GM20000 (cell line): ENCODE results near the gene ACADVL.

Source experiments
- DNase-seq: peaks from one replicate; pipeline ENCODE4 v3.0.0; 2012; ENCODE audit warnings: low spot score
- TF ChIP-seq, protein P1 (sequence below): IDR thresholded peaks from 2 replicates; pipeline ENCODE4 v1.5.1; 2012; ENCODE audit warnings: mild to moderate bottlenecking, control low read depth; ENCODE audit errors: extremely low read depth, missing control alignments

ACADVL gene

DNA sequence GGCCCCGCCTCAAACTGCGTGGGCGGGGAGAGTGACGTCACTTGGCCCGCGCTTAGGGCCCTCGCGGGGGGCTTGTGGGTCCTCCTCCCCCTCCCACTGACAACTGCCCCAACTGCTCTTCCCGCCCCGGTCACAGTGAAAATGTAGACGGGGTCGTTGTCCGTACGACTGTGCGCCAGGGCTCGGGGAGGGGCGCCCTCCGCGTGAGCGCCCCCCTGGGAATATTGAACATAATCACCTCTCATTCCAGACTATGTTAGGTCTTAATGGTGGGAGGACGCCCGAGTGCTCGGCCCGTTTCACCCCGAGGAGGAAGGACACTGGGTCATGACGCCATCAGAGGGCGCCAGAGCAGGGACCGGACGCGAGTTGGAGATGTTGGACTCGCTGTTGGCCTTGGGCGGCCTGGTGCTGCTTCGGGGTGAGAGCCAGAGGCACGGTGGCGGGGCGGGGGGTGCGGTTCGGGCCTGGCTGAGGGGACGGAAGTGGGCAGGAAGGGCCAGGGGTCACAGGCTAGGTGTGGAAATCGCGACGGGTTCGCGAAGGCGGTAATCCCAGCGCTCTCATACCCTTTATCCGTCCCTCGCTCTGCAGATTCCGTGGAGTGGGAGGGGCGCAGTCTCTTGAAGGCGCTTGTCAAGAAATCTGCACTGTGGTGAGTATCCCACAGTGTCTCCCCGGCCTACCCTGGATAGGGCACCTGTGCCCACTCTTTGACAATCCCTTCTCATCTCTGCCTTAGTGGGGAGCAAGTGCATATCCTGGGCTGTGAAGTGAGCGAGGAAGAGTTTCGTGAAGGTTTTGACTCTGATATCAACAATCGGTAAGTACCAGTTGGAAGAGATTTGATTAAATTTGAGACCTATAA is 32.7 kb downstream of the ACADVL start, which contains the start of gene ELP5:
Gene ELP5, plus strand, starts transcription at position 40 of the 868 bp plus-strand sequence. Its CDS starts 336 bp downstream, at position 376.
- DNase-seq: peak; percentile 91
- TF ChIP-seq, protein P1, sequence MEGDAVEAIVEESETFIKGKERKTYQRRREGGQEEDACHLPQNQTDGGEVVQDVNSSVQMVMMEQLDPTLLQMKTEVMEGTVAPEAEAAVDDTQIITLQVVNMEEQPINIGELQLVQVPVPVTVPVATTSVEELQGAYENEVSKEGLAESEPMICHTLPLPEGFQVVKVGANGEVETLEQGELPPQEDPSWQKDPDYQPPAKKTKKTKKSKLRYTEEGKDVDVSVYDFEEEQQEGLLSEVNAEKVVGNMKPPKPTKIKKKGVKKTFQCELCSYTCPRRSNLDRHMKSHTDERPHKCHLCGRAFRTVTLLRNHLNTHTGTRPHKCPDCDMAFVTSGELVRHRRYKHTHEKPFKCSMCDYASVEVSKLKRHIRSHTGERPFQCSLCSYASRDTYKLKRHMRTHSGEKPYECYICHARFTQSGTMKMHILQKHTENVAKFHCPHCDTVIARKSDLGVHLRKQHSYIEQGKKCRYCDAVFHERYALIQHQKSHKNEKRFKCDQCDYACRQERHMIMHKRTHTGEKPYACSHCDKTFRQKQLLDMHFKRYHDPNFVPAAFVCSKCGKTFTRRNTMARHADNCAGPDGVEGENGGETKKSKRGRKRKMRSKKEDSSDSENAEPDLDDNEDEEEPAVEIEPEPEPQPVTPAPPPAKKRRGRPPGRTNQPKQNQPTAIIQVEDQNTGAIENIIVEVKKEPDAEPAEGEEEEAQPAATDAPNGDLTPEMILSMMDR: peak; percentile 16

DNA sequence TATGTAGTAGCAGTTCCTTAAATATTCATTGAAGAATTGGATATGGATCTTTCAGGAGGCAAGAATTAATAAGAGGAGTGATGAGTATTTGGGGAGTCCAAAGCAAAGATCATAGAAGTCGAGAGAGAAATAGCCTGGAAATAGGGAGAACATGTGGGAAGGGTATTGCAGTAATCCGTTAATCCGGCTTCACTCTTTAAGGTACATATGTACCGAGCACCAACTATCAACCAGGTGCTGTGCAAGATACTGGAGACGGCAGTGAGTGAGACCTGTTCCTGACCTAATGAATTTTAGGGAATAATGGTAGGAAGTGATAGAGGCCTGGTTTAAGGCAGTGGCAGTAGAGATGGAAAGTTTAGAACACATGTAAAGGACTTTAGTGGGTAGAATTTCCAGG is 33.3 kb downstream of the ACADVL start:
- DNase-seq: no peak
- TF ChIP-seq, protein P1: no peak

DNA sequence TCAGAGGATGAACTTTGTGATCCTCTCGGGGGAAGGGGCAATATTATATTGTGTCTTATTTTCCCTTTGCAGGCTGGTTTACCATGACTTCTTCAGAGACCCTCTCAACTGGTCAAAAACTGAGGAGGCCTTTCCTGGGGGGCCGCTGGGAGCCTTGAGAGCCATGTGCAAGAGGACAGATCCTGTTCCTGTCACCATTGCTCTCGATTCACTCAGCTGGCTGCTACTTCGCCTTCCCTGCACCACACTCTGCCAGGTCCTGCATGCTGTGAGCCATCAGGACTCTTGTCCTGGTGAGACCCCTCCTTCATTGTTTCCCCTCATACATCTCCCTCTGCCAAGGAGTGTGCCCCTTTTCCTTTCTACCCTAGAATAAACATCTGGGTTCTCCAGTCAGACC is 34.8 kb downstream of the ACADVL start:
- TF ChIP-seq, protein P1: no peak
- no peak for DNase-seq

DNA sequence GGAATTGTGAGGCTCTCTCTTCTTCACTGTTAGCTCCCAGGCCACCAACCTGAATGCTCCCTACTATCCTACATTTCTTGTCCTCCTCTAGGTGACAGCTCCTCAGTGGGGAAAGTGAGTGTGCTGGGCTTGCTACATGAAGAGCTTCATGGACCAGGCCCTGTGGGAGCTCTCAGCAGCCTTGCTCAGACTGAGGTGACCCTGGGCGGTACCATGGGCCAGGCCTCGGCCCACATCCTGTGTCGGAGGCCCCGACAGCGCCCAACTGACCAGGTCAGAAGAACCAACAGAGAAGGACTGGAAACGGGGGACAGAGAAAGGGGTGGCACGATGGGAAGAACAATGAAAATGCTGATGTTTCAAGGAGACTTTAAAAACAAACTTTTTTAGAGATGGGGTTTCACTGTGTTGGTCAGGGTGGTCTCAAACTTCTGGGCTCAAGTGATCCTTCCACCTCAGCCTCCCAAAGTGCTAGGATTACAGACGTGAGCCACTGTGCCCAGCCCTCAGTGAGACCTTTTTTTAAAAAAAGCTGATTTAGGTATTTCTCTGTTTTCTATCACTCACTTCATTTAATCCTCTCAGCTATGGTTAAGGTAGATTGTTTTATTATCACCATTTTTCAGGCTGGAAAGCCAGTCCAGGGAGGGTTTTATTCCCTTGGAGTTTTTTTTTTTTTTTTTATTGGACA is 37.2 kb downstream of the ACADVL start:
- TF ChIP-seq, protein P1: no peak
- no peak for DNase-seq

DNA sequence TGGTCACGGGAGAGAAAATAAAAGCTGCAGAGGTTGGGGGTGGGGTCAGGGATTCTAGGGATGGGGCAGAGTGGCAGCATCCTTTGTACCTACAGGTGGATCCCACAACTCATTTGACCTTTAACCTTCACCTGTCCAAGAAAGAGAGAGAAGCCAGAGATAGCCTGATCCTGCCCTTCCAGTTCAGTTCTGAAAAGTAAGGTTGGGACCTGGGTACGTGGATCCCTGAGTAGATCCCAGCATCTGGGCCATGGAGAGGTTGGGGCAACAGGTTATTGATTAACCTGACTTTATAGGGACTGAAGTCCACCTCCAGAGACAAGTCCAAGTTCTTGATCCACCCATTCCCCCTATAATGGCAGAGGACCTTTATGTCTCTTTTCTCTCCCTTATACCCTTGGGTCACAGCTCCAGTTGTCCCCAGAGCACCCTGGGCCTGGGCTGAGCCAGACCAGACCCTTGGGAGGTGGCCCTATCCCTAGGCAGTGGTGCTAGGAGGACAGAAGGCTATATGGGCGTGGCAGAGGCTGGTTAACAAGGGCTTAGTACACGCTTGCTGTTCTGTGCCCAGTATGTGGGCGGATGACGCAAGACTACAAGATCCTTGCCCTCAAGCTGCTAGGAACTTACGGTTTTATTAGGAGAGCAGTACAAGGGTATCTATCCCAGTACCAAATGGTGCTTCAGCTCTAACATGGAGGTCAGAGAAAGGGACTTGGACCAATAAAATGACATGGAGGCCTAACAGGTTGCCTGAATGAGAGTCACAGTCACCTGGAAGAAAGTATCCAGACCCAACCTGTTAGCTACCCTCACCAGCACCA is 39.2 kb downstream of the ACADVL start:
- TF ChIP-seq, protein P1: no peak
- DNase-seq: no peak

DNA sequence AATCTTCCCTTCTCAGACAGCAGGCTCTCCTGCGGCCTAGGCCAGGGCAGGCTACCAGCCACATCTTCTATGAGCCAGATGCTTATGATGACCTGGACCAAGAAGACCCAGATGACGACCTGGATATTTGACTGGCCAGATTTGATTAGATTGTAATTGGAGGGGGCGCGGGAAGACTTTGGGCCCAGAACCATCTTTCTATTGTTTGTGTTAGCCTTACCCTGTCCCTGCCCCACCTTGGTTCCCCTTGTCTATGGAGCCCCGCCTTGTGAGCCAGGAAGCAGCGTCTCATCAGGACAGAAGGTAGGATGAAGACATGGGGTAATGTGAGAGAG is 39.8 kb downstream of the ACADVL start:
- TF ChIP-seq, protein P1: no peak
- no peak for DNase-seq
